H1 (cell line): ENCODE data around the gene PAF1. TPM values are rescaled to one million over a fixed set of nuclear protein-coding genes. Genes with fewer than 3 reads are reported as not detected.
A peak's percentile ranks its signal among the peaks of the same experiment; 100 is the strongest.

Experiments
- ASH2L ChIP-seq: fragments of 200-600, 300-600 bp; sonication (generic); IDR thresholded peaks from one replicate; pipeline ENCODE4 v1.7.1; 2017; ENCODE audit warnings: low read length
- BACH1 ChIP-seq: IDR thresholded peaks from 2 replicates; pipeline ENCODE4 v1.6.1; 2012; ENCODE audit warnings: low read length, improper control_type of control experiment
- CHD1 ChIP-seq: IDR thresholded peaks from 2 replicates; pipeline ENCODE4 v1.6.1; 2012; ENCODE audit warnings: low read depth, low read length, improper control_type of control experiment
- CHD2 ChIP-seq: IDR thresholded peaks from 2 replicates; pipeline ENCODE4 v1.6.1; 2012; ENCODE audit warnings: low read length, improper control_type of control experiment
- CTBP2 ChIP-seq: IDR thresholded peaks from 2 replicates; pipeline ENCODE4 v1.7.0; 2011; ENCODE audit warnings: borderline replicate concordance, mild to moderate bottlenecking, moderate library complexity, mixed read lengths, low read length; ENCODE audit not compliant: insufficient read depth, insufficient read length
- FOSL1 ChIP-seq: IDR thresholded peaks from 2 replicates; pipeline ENCODE4 v1.6.1; 2011; ENCODE audit warnings: mild to moderate bottlenecking, low read depth, low read length, moderate library complexity; ENCODE audit not compliant: insufficient read depth
- GTF2F1 ChIP-seq: IDR thresholded peaks from 2 replicates; pipeline ENCODE4 v1.6.1; 2012; ENCODE audit warnings: low read depth, low read length, improper control_type of control experiment, borderline replicate concordance
- JUN ChIP-seq: IDR thresholded peaks from 2 replicates; pipeline ENCODE4 v1.6.1; 2011; ENCODE audit warnings: low read depth, mild to moderate bottlenecking, improper control_type of control experiment, low read length
- KDM5A ChIP-seq: fragments of 200-600 bp; IDR thresholded peaks from 2 replicates; pipeline ENCODE4 v1.7.1; 2012; ENCODE audit warnings: mild to moderate bottlenecking, low read length, inconsistent platforms, mixed read lengths
- PHF8 ChIP-seq: fragments of 200-600 bp; sonication (generic); conservative IDR thresholded peaks from 2 replicates; pipeline ENCODE4 v1.7.1; 2012; ENCODE audit warnings: low read depth, mild to moderate bottlenecking, inconsistent platforms, low read length, moderate library complexity
- POLR2A ChIP-seq, 2 experiments: IDR thresholded peaks; 1 replicate in 1 of 2; 2 replicates in 1 of 2; pipeline ENCODE4 v1.6.1; 2011; ENCODE audit warnings: low read depth in 2 of 2, low read length in 2 of 2, mild to moderate bottlenecking in 2 of 2; ENCODE audit errors: control extremely low read depth in 1 of 2
- RAD21 ChIP-seq, 2 experiments: IDR thresholded peaks in 1 of 2; conservative IDR thresholded peaks in 1 of 2; 2 replicates each; pipeline ENCODE4 v1.6.1; 2011; ENCODE audit warnings: low read depth in 2 of 2, low read length in 2 of 2, improper control_type of control experiment in 1 of 2, inconsistent platforms in 1 of 2, mild to moderate bottlenecking in 1 of 2, moderate library complexity in 1 of 2
- SIN3A ChIP-seq, 2 experiments: IDR thresholded peaks in 1 of 2; conservative IDR thresholded peaks in 1 of 2; 2 replicates each; pipeline ENCODE4 v1.6.1; 2011 to 2012; ENCODE audit warnings: low read length in 2 of 2, improper control_type of control experiment in 1 of 2, low read depth in 1 of 2, mild to moderate bottlenecking in 1 of 2
- SIX5 ChIP-seq: IDR thresholded peaks from 2 replicates; pipeline ENCODE4 v1.6.1; 2011; ENCODE audit warnings: mild to moderate bottlenecking, low read depth, low read length
- SRF ChIP-seq: IDR thresholded peaks from 2 replicates; pipeline ENCODE4 v1.6.1; 2011; ENCODE audit warnings: mild to moderate bottlenecking, low read depth, low read length, moderate library complexity
- TAF7 ChIP-seq: optimal IDR thresholded peaks from 2 replicates; pipeline ENCODE3; 2011; ENCODE audit warnings: low read depth, mild to moderate bottlenecking, inconsistent platforms, low read length, moderate library complexity, borderline replicate concordance
- TBP ChIP-seq: IDR thresholded peaks from 2 replicates; pipeline ENCODE4 v1.6.1; 2011; ENCODE audit warnings: low read depth, low read length, improper control_type of control experiment
- YY1 ChIP-seq: IDR thresholded peaks from 2 replicates; pipeline ENCODE4 v1.6.1; 2011; ENCODE audit warnings: low read depth, mild to moderate bottlenecking, low read length
- polyA plus RNA-seq, 7 experiments: library from polyadenylated mRNA; depleted of rRNA in 3 of 7; stranded (reverse) in 5 of 7; unstranded in 2 of 7; fragments of >200 nt in 5 of 7; fragments of 200-250 nt in 2 of 7; gene quantifications; 1 replicate in 5 of 7; 2 replicates in 1 of 7; 4 replicates in 1 of 7; pipeline versions ENCODE4 v1.2.1 to v1.2.3, GENCODE V29; 2011 to 2013; ENCODE audit warnings: missing spikeins in 2 of 7, mixed read lengths in 2 of 7
- total RNA-seq: library from RNA; stranded (reverse); fragmentation: NEBNext Ultra II Directional; extraction: Animal tissue kit (Norgen Biotek cat#: 25700); gene quantifications from 2 replicates; pipeline ENCODE4 v1.2.1, GENCODE V29; 2021
- TF ChIP-seq, protein P1 (sequence below): IDR thresholded peaks from 2 replicates; pipeline ENCODE4 v1.6.1; 2011; ENCODE audit warnings: low read length, improper control_type of control experiment
- TF ChIP-seq, protein P2 (sequence below): IDR thresholded peaks from 2 replicates; pipeline ENCODE4 v1.6.1; 2011; ENCODE audit warnings: low read depth, mild to moderate bottlenecking, low read length; ENCODE audit not compliant: insufficient read depth

PAF1 gene
- total and polyA plus RNA-seq, 2 of the 8 experiments (the other 6 are each of a cell fraction or from before 2014, with no cell fraction given) = 31.4 to 58.6 TPM

DNA sequence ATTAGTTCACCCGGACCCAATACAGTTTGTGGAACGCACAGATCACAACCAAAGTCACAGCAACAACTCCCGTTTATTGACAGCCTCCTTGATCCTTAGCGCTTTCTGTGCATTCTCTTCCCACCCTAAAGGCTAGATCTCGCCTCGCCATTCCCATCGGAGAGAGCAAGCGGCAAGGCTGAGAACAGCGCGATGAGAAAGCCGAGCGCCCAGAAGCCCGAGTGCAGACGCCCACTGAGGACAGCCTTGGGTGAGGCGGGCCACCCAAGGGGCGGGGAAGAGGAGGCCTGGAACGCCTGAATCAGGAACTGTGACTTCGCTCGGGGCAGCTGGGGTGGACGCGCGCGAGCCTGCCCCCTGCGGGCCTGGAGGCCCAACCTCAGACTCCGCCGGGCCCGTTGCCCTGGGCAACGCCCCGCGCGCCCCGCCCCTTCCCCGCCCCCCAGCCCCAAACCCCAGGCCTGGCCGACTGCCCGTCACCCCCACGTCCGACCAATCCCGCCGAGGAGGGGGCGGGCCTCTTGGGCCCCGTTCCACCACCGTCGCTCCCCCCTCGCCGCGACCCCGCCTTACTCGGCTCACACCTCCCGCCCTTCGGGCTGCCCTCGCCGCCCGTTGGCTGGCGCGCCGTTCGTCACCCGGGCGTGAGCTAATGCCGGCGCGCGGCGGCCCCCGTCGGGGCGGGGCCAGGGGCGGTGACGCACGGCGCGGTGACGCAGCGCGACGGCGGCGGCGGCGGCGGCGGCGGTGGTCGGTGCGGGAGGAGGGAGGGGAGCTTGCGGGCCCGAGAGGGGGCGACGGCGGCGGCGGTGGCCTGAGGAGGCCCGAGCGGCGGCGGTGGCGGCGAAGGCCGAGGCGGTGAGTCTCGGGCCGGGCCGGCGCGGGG lies 48.9 kb downstream of the PAF1 start, which contains the start of gene SAMD4B (continued):
- TF ChIP-seq CTBP2 (no peak), SIX5 (no peak), GTF2F1 (no peak), ASH2L (peak; percentile 76), RAD21 (IDR thresholded peaks at IDR 0.05 in 1 of 2, conservative IDR thresholded peaks at IDR 0.05 in 1 of 2; ENCODE audit: low read depth in 2 of 2, low read length in 2 of 2) (peak; percentile 22 to 24; a peak in 3 of 4 replicates), SIN3A (conservative IDR thresholded peaks at IDR 0.05 in 1 of 2, IDR thresholded peaks at IDR 0.05 in 1 of 2; ENCODE audit: low read depth in 1 of 2, low read length in 2 of 2) (peak in 1 of 2 experiments; percentile 79; a peak in 2 of 4 replicates), FOSL1 (no peak), TAF7 (peak; percentile 19), KDM5A (peak; percentile 33; the same call in 1 of the 2 replicates), TBP (peak; percentile 68), CHD2 (peak; percentile 63; the same call in 1 of the 2 replicates), SRF (no peak), CHD1 (no peak), YY1 (no peak), BACH1 (peak; percentile 67), PHF8 (peak; percentile 79), POLR2A (IDR thresholded peaks at IDR 0.05; ENCODE audit: control extremely low read depth in 1 of 2, low read depth in 2 of 2, low read length in 2 of 2) (peak in 1 of 2 experiments; percentile 70; a peak in 2 of 3 replicates), JUN (no peak)
- TF ChIP-seq, protein P1, sequence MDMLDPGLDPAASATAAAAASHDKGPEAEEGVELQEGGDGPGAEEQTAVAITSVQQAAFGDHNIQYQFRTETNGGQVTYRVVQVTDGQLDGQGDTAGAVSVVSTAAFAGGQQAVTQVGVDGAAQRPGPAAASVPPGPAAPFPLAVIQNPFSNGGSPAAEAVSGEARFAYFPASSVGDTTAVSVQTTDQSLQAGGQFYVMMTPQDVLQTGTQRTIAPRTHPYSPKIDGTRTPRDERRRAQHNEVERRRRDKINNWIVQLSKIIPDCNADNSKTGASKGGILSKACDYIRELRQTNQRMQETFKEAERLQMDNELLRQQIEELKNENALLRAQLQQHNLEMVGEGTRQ = peak; percentile 49
- TF ChIP-seq, protein P2, sequence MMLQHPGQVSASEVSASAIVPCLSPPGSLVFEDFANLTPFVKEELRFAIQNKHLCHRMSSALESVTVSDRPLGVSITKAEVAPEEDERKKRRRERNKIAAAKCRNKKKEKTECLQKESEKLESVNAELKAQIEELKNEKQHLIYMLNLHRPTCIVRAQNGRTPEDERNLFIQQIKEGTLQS = no peak
